Measurements from ENCODE around the gene C15orf62. TPM values are rescaled to one million over a fixed set of nuclear protein-coding genes. Genes with fewer than 3 reads are reported as not detected.

Gene C15orf62
- total and polyA plus RNA-seq, 2 donors (not counting 1 experiment from before 2014, with no cell fraction given): 0.02 to 0.17 TPM

DNA sequence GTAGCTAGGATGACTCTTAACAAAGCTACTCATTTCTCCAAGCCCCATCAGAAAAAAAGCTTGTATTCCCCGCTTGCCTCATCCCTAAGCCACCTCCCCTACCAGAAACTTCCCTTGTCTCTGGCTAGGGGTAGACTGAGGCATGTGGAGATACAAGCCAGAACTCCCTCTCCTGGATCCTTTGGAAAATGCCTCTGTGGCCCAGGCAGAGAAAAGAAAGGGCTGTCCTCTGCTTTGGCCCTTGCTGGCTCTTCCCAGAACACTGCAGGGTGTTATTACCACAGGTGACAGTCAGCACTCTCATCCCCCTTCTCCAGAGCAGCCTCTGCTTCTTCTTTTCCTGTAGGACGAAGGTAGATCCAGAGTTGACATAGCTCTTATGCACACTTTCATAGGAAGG lies 29.9 kb upstream of the C15orf62 start:
- H3K27me3 ChIP-seq (ENCODE audit: control insufficient read depth, insufficient read depth, low read length): no peaks in the 10 kb centered on the region
- TF ChIP-seq EZH2 (IDR thresholded peaks at IDR 0.05; ENCODE audit: low read length, missing control alignments): no peak
- TF ChIP-seq, protein P1, sequence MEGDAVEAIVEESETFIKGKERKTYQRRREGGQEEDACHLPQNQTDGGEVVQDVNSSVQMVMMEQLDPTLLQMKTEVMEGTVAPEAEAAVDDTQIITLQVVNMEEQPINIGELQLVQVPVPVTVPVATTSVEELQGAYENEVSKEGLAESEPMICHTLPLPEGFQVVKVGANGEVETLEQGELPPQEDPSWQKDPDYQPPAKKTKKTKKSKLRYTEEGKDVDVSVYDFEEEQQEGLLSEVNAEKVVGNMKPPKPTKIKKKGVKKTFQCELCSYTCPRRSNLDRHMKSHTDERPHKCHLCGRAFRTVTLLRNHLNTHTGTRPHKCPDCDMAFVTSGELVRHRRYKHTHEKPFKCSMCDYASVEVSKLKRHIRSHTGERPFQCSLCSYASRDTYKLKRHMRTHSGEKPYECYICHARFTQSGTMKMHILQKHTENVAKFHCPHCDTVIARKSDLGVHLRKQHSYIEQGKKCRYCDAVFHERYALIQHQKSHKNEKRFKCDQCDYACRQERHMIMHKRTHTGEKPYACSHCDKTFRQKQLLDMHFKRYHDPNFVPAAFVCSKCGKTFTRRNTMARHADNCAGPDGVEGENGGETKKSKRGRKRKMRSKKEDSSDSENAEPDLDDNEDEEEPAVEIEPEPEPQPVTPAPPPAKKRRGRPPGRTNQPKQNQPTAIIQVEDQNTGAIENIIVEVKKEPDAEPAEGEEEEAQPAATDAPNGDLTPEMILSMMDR (conservative IDR thresholded peaks at IDR 0.05 in 1 of 2, IDR thresholded peaks at IDR 0.05 in 1 of 2; ENCODE audit: low read depth in 1 of 2, low read length in 2 of 2): no peak
- peaks cover 12% of the 10 kb centered on the region for H3K4me1 ChIP-seq (ENCODE audit: control insufficient read depth, extremely low read depth, insufficient read depth, low read length)
- H3K36me3 ChIP-seq (ENCODE audit: control insufficient read depth, insufficient read depth, low read length): peaks cover 1% of the 10 kb centered on the region
- no peaks in the 10 kb centered on the region for H3K9me3 ChIP-seq (ENCODE audit: control insufficient read depth, insufficient read depth, low read depth, low read length)
- no peak overlapping the region for H3K27ac ChIP-seq (ENCODE audit: insufficient read depth, low read length)
- H3K4me3 ChIP-seq (replicated peaks in 1 of 4; ENCODE audit: control extremely low read depth in 1 of 4, insufficient read depth in 1 of 4, low read depth in 3 of 4, low read length in 4 of 4): no peak overlapping the region
- H3K4me2 ChIP-seq (ENCODE audit: extremely low read depth, insufficient read depth, low read length): no peak overlapping the region
- H3K79me2 ChIP-seq (ENCODE audit: control insufficient read depth, insufficient read depth, low read length): no peaks in the 10 kb centered on the region
- no peaks in the 10 kb centered on the region for H4K20me1 ChIP-seq (ENCODE audit: control insufficient read depth, extremely low read depth, insufficient read depth, low read length)
- DNase-seq (ENCODE audit: low read depth in 2 of 2): no peak
- H2AFZ ChIP-seq (ENCODE audit: low read length): no peak overlapping the region
- no peak overlapping the region for H3K9ac ChIP-seq (ENCODE audit: insufficient read depth, low read length)

DNA sequence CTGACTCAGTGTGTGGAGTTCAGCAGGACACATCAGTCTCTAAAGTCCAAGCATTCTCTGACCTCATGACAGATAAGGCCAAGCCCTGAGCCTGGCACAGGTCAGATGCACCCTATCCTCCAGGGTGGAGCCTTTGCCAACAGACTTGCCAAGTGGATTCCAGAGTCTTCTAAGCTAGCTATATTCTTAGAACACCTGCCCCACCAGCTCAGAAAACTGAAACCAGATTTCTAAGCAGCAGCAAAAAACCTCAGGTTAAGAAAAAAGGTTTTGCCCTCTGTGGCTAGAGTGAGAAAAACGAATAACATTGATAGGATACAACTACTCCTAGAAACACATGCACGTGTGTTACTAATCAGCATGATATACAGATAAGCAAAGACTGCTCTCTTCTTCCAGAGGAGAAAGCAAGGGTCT lies 26.3 kb upstream of the C15orf62 start:
- Histone ChIP-seq H3K79me2 (ENCODE audit: control insufficient read depth, insufficient read depth, low read length) (no peaks in the 10 kb centered on the region), H3K9me3 (ENCODE audit: control insufficient read depth, insufficient read depth, low read depth, low read length) (no peaks in the 10 kb centered on the region), H3K36me3 (ENCODE audit: control insufficient read depth, insufficient read depth, low read length) (peaks cover 7% of the 10 kb centered on the region), H3K9ac (ENCODE audit: insufficient read depth, low read length) (no peak overlapping the region), H3K27ac (ENCODE audit: insufficient read depth, low read length) (no peak overlapping the region), H3K4me3 (replicated peaks in 1 of 4; ENCODE audit: control extremely low read depth in 1 of 4, insufficient read depth in 1 of 4, low read depth in 3 of 4, low read length in 4 of 4) (no peak overlapping the region), H4K20me1 (ENCODE audit: control insufficient read depth, extremely low read depth, insufficient read depth, low read length) (no peaks in the 10 kb centered on the region), H3K4me1 (ENCODE audit: control insufficient read depth, extremely low read depth, insufficient read depth, low read length) (peaks cover 17% of the 10 kb centered on the region), H3K4me2 (ENCODE audit: extremely low read depth, insufficient read depth, low read length) (no peak overlapping the region), H3K27me3 (ENCODE audit: control insufficient read depth, insufficient read depth, low read length) (no peaks in the 10 kb centered on the region), H2AFZ (ENCODE audit: low read length) (no peak overlapping the region)
- DNase-seq (ENCODE audit: low read depth in 2 of 2): no peak
- no peak for TF ChIP-seq EZH2 (IDR thresholded peaks at IDR 0.05; ENCODE audit: low read length, missing control alignments)
- TF ChIP-seq, protein P1 (conservative IDR thresholded peaks at IDR 0.05 in 1 of 2, IDR thresholded peaks at IDR 0.05 in 1 of 2; ENCODE audit: low read depth in 1 of 2, low read length in 2 of 2): no peak

DNA sequence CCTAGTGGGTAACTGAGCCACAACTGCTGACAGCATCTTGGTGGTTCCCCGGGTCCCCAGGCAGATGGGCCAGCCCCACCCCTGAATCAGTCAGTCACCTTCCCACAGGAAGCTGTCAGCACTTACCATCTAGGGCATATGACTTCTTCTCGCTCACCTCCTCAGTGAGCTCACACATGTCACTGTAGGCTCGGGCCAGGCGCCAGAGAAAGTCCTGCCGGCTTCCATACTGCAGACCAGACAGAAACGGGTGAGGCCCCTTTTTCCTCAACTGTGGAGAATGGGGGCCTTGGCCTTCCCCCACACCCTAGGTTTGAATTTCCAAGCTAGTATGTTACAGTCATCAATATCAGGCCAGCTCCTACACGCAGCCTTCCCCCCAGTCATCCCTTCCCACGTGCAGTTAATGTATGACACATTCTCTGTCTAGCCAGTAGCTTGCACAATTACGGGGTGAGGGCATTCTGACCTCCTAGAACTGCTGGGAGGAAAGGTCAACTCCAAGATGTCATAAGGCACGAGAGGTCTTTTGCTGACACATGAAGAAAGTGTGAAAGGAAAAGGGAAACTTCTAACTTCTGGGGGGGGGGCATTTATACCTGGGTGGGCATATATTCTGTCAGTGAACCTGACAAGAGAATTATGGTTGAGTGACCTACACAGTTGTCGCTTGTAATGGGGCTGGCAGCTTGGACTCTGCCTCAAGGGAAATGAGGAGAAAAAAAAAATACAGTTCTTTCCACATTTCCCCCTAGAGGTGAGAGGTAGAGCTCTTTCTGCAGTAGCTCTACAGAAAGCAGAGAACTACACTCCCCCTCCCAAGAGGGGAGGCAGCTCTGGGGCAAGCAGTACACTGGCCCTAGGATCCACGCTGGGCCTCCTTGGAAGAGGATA lies 25.6 kb upstream of the C15orf62 start:
- Histone ChIP-seq H3K4me1 (ENCODE audit: control insufficient read depth, extremely low read depth, insufficient read depth, low read length) (peaks cover 17% of the 10 kb centered on the region), H2AFZ (ENCODE audit: low read length) (no peak overlapping the region), H3K4me2 (ENCODE audit: extremely low read depth, insufficient read depth, low read length) (no peak overlapping the region), H3K27ac (ENCODE audit: insufficient read depth, low read length) (peak overlapping the region; percentile 51), H3K4me3 (replicated peaks in 1 of 4; ENCODE audit: control extremely low read depth in 1 of 4, insufficient read depth in 1 of 4, low read depth in 3 of 4, low read length in 4 of 4) (no peak overlapping the region), H3K79me2 (ENCODE audit: control insufficient read depth, insufficient read depth, low read length) (no peaks in the 10 kb centered on the region), H3K36me3 (ENCODE audit: control insufficient read depth, insufficient read depth, low read length) (peaks cover 7% of the 10 kb centered on the region), H3K9ac (ENCODE audit: insufficient read depth, low read length) (no peak overlapping the region), H4K20me1 (ENCODE audit: control insufficient read depth, extremely low read depth, insufficient read depth, low read length) (no peaks in the 10 kb centered on the region), H3K9me3 (ENCODE audit: control insufficient read depth, insufficient read depth, low read depth, low read length) (no peaks in the 10 kb centered on the region), H3K27me3 (ENCODE audit: control insufficient read depth, insufficient read depth, low read length) (no peaks in the 10 kb centered on the region)
- DNase-seq (ENCODE audit: low read depth in 2 of 2): peak; percentile 67 to 82
- no peak for TF ChIP-seq EZH2 (IDR thresholded peaks at IDR 0.05; ENCODE audit: low read length, missing control alignments)
- TF ChIP-seq, protein P1 (conservative IDR thresholded peaks at IDR 0.05 in 1 of 2, IDR thresholded peaks at IDR 0.05 in 1 of 2; ENCODE audit: low read depth in 1 of 2, low read length in 2 of 2): peak in 1 of 2 donors; percentile 20

Measured in fibroblast of lung (primary cell).